ENCODE data around the gene ISG15. TPM values are rescaled to one million over a fixed set of nuclear protein-coding genes. Genes with fewer than 3 reads are reported as not detected.

The ISG15 gene
- total and polyA plus RNA-seq, 4 donors, result 12.7 to 234 (median 131) TPM

- Histone ChIP-seq H3K9me3 (ENCODE audit: control insufficient read depth in 4 of 4, insufficient read depth in 3 of 4, low read length in 3 of 4) (peaks cover 0 to 3% (median 0%) of the 10 kb centered on the region in 4 donors), H3K27ac (ENCODE audit: low read depth in 1 of 2, low read length in 1 of 2) (no peak overlapping the region), H3K9ac (ENCODE audit: insufficient read depth in 1 of 2, low read length in 2 of 2) (no peak overlapping the region), H3K4me1 (ENCODE audit: control insufficient read depth in 5 of 5, insufficient read depth in 5 of 5, low read length in 5 of 5) (no peaks in the 10 kb centered on the region), H3K27me3 (ENCODE audit: control insufficient read depth in 3 of 3, insufficient read depth in 3 of 3, low read length in 2 of 3) (no peaks in the 10 kb centered on the region), H3K4me3 (no peak overlapping the region), H3K36me3 (ENCODE audit: control insufficient read depth in 4 of 4, insufficient read depth in 4 of 4, low read length in 4 of 4) (peaks cover 0 to 72% (median 7%) of the 10 kb centered on the region in 4 donors)
- no peak for DNase-seq
- no peak for TF ChIP-seq CTCF (IDR thresholded peaks at IDR 0.05; ENCODE audit: control extremely low read depth, extremely low read depth)
- 92 to 95% methylated on average over 26 of the region's 26 CpGs for WGBS, 2 donors
- no peak for ATAC-seq (ENCODE audit: insufficient read depth, low FRiP score)
Observed at GRCh38 chr1:1046767-1047166, 33.5 kb downstream of the ISG15 start.

- H3K36me3 ChIP-seq (ENCODE audit: control insufficient read depth in 4 of 4, insufficient read depth in 4 of 4, low read length in 4 of 4), result peaks cover 0 to 73% (median 11%) of the 10 kb centered on the region in 4 donors
- no peak for ATAC-seq (ENCODE audit: insufficient read depth, low FRiP score)
- DNase-seq, result no peak
- no peaks in the 10 kb centered on the region for H3K9me3 ChIP-seq (ENCODE audit: control insufficient read depth in 4 of 4, insufficient read depth in 3 of 4, low read length in 3 of 4)
- no peak overlapping the region for H3K4me3 ChIP-seq
- H3K9ac ChIP-seq (ENCODE audit: insufficient read depth in 1 of 2, low read length in 2 of 2), result no peak overlapping the region
- no peaks in the 10 kb centered on the region for H3K4me1 ChIP-seq (ENCODE audit: control insufficient read depth in 5 of 5, insufficient read depth in 5 of 5, low read length in 5 of 5)
- H3K27me3 ChIP-seq (ENCODE audit: control insufficient read depth in 3 of 3, insufficient read depth in 3 of 3, low read length in 2 of 3), result no peaks in the 10 kb centered on the region
- no peak for TF ChIP-seq CTCF (IDR thresholded peaks at IDR 0.05; ENCODE audit: control extremely low read depth, extremely low read depth)
- no peak overlapping the region for H3K27ac ChIP-seq (ENCODE audit: low read depth in 1 of 2, low read length in 1 of 2)
- 92 to 97% methylated on average over 16 to 19 of the region's 19 CpGs for WGBS, 2 donors
Observed at GRCh38 chr1:1047407-1047806, 34.1 kb downstream of the ISG15 start.

- Histone ChIP-seq H3K36me3 (ENCODE audit: control insufficient read depth in 4 of 4, insufficient read depth in 4 of 4, low read length in 4 of 4) (peaks cover 0 to 71% (median 12%) of the 10 kb centered on the region in 4 donors), H3K4me1 (ENCODE audit: control insufficient read depth in 5 of 5, insufficient read depth in 5 of 5, low read length in 5 of 5) (no peaks in the 10 kb centered on the region), H3K9ac (ENCODE audit: insufficient read depth in 1 of 2, low read length in 2 of 2) (no peak overlapping the region), H3K27me3 (ENCODE audit: control insufficient read depth in 3 of 3, insufficient read depth in 3 of 3, low read length in 2 of 3) (no peaks in the 10 kb centered on the region), H3K9me3 (ENCODE audit: control insufficient read depth in 4 of 4, insufficient read depth in 3 of 4, low read length in 3 of 4) (no peaks in the 10 kb centered on the region), H3K4me3 (no peak overlapping the region), H3K27ac (ENCODE audit: low read depth in 1 of 2, low read length in 1 of 2) (no peak overlapping the region)
- 91 to 92% methylated on average over 25 of the region's 25 CpGs for WGBS, 2 donors
- DNase-seq (no peak), ATAC-seq (ENCODE audit: insufficient read depth, low FRiP score) (no peak)
- no peak for TF ChIP-seq CTCF (IDR thresholded peaks at IDR 0.05; ENCODE audit: control extremely low read depth, extremely low read depth)
Observed at GRCh38 chr1:1047963-1048362, 34.7 kb downstream of the ISG15 start.

GRCh38 chr1:1048765-1049164, 35.5 kb downstream of the ISG15 start:
- Histone ChIP-seq H3K27ac (ENCODE audit: low read depth in 1 of 2, low read length in 1 of 2) (no peak overlapping the region), H3K27me3 (ENCODE audit: control insufficient read depth in 3 of 3, insufficient read depth in 3 of 3, low read length in 2 of 3) (no peaks in the 10 kb centered on the region), H3K9ac (ENCODE audit: insufficient read depth in 1 of 2, low read length in 2 of 2) (no peak overlapping the region), H3K4me1 (ENCODE audit: control insufficient read depth in 5 of 5, insufficient read depth in 5 of 5, low read length in 5 of 5) (no peaks in the 10 kb centered on the region), H3K36me3 (ENCODE audit: control insufficient read depth in 4 of 4, insufficient read depth in 4 of 4, low read length in 4 of 4) (peaks cover 0 to 73% (median 12%) of the 10 kb centered on the region in 4 donors), H3K4me3 (no peak overlapping the region), H3K9me3 (ENCODE audit: control insufficient read depth in 4 of 4, insufficient read depth in 3 of 4, low read length in 3 of 4) (no peaks in the 10 kb centered on the region)
- DNase-seq (no peak), ATAC-seq (ENCODE audit: insufficient read depth, low FRiP score) (no peak)
- TF ChIP-seq CTCF (IDR thresholded peaks at IDR 0.05; ENCODE audit: control extremely low read depth, extremely low read depth), result no peak
- WGBS, 2 donors, result 90 to 93% methylated on average over 21 to 25 of the region's 28 CpGs
